ENCODE data around the gene TTI1.
"Not testable (repeated sequence)": the region's sequence is repeated elsewhere in the genome, so short reads cannot be mapped to it uniquely, and the experiment has no call there.

DNA sequence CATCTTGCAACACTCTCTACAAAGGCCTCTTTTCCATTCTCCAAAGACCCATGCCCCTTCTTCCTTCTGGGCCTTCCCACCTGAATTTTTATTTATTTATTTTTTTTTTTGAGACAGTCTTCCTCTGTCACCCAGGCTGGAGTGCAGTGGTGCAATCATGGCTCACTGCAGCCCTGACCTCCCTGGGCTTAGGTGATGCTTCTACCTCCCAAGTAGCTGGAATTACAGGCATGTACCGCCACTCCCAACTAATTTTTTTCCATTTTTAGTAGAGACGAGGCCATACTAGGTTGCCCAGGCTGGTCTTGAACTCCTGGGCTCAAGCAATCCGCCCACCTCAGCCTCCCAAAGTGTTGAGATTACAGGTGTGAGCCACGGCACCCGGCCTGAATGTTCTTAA lies 23.8 kb downstream of the TTI1 start:
- TF ChIP-seq, protein P1, sequence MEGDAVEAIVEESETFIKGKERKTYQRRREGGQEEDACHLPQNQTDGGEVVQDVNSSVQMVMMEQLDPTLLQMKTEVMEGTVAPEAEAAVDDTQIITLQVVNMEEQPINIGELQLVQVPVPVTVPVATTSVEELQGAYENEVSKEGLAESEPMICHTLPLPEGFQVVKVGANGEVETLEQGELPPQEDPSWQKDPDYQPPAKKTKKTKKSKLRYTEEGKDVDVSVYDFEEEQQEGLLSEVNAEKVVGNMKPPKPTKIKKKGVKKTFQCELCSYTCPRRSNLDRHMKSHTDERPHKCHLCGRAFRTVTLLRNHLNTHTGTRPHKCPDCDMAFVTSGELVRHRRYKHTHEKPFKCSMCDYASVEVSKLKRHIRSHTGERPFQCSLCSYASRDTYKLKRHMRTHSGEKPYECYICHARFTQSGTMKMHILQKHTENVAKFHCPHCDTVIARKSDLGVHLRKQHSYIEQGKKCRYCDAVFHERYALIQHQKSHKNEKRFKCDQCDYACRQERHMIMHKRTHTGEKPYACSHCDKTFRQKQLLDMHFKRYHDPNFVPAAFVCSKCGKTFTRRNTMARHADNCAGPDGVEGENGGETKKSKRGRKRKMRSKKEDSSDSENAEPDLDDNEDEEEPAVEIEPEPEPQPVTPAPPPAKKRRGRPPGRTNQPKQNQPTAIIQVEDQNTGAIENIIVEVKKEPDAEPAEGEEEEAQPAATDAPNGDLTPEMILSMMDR (IDR thresholded peaks at IDR 0.05; ENCODE audit: insufficient read depth, low read depth, low read length), result not testable (repeated sequence)
- not testable (repeated sequence) for TF ChIP-seq EZH2 (IDR thresholded peaks at IDR 0.05; ENCODE audit: insufficient read depth, low read length)
